HCT116 (cell line): Measurements from ENCODE around the gene ELOB. TPM values are rescaled to one million over a fixed set of nuclear protein-coding genes. Genes with fewer than 3 reads are reported as not detected.
A peak's percentile ranks its signal among the peaks of the same experiment; 100 is the strongest.

Experiments used
- ATAC-seq: fragments of 200-7000 bp; cut with Tn5 transposase; 2 replicates; pipeline ENCODE4 v1.9.1; 2020; ENCODE audit warnings: mild to moderate bottlenecking, moderate library complexity
- BruUV-seq: library from RNA; stranded (reverse); fragments of 400-500 nt; replicated peaks from 2 replicates; lab custom pipeline; 2021; lab: Mats Ljungman, UMichigan
- CTCF ChIA-PET: fragments of 300-600 bp; sonication (Branson Sonifier 250); formaldehyde crosslinking; loops from one replicate; lab custom pipeline; 2021; ENCODE audit warnings: antibody characterized with exemption; lab: Charles Lee
- POLR2A ChIA-PET: fragments of 300-600, 350-600 bp; sonication (Branson Sonifier 250); formaldehyde crosslinking; loops from one replicate; lab custom pipeline; 2021; ENCODE audit warnings: antibody characterized with exemption; lab: Charles Lee
- RAD21 ChIA-PET, 2 experiments: fragments of 300-600 bp; sonication (Branson Sonifier 250); formaldehyde crosslinking; loops; one replicate each; lab custom pipeline; 2023; ENCODE audit warnings: low total read pairs in 2 of 2; ENCODE audit not compliant: uncharacterized antibody in 2 of 2, unreplicated experiment in 2 of 2, low non-redundant PET in 1 of 2; lab: Charles Lee
- DNase-seq: peaks from one replicate; pipeline ENCODE4 v3.0.0-alpha.2; 2010; ENCODE audit warnings: low read depth, low spot score
- H2AFZ ChIP-seq: fragments of 200-600 bp; shearing (Covaris generic), sonication (generic); 2 replicates; pipeline ENCODE4 v1.6.1; 2017; ENCODE audit warnings: low read depth, mixed run types, mixed read lengths, antibody characterized with exemption, low read length; ENCODE audit not compliant: poor library complexity, severe bottlenecking
- H3K27ac ChIP-seq: 2 replicates; pipeline ENCODE4 v1.5.1; 2012; ENCODE audit warnings: low read depth, low read length
- H3K27me3 ChIP-seq: fragments of 200-600 bp; sonication (generic); 2 replicates; pipeline ENCODE4 v1.6.1; 2016; ENCODE audit warnings: mixed run types, low read length, mixed read lengths; ENCODE audit not compliant: insufficient read depth
- H3K36me3 ChIP-seq, 2 experiments: fragments of 200-500 bp in 1 of 2; fragments of 200-600 bp in 1 of 2; sonication (Bioruptor generic) in 1 of 2; sonication (generic) in 1 of 2; 2 replicates each; pipeline versions ENCODE4 v1.5.1 to v1.6.1; 2014 to 2016; ENCODE audit warnings: low read length in 2 of 2, inconsistent platforms in 1 of 2, mixed read lengths in 1 of 2, mixed run types in 1 of 2; ENCODE audit not compliant: insufficient read depth in 2 of 2, control insufficient read depth in 1 of 2
- H3K4me1 ChIP-seq, 2 experiments: fragments of 200-600 bp in 1 of 2; sonication (generic) in 1 of 2; 2 replicates each; pipeline versions ENCODE4 v1.5.1 to v1.6.1; 2012 to 2017; ENCODE audit warnings: low read length in 2 of 2, inconsistent platforms in 1 of 2, mild to moderate bottlenecking in 1 of 2, mixed read lengths in 1 of 2, mixed run types in 1 of 2, moderate library complexity in 1 of 2; ENCODE audit not compliant: insufficient read depth in 2 of 2, control insufficient read depth in 1 of 2
- H3K4me2 ChIP-seq: fragments of 200-600 bp; sonication (generic); 2 replicates; pipeline ENCODE4 v1.6.1; 2017; ENCODE audit warnings: mixed run types, low read length, mixed read lengths
- H3K4me3 ChIP-seq, 2 experiments: fragments of 200-600 bp in 1 of 2; sonication (generic) in 1 of 2; replicated peaks in 1 of 2; 2 replicates each; pipeline ENCODE4 v1.5.1; 2011 to 2016; ENCODE audit warnings: low read length in 2 of 2, control low read depth in 1 of 2, low read depth in 1 of 2, mild to moderate bottlenecking in 1 of 2, mixed read lengths in 1 of 2, mixed run types in 1 of 2
- H3K79me2 ChIP-seq: fragments of 200-600 bp; sonication (generic); 2 replicates; pipeline ENCODE4 v1.6.1; 2017; ENCODE audit warnings: mild to moderate bottlenecking, mixed run types, low read length, moderate library complexity, mixed read lengths; ENCODE audit not compliant: insufficient read depth
- H3K9ac ChIP-seq: fragments of 200-600 bp; sonication (generic); 2 replicates; pipeline ENCODE4 v1.6.1; 2016; ENCODE audit warnings: low read length, mixed read lengths
- H3K9me2 ChIP-seq: fragments of 200-600 bp; sonication (generic), shearing (Covaris generic); 2 replicates; pipeline ENCODE4 v1.6.1; 2017; ENCODE audit warnings: mixed run types, mild to moderate bottlenecking, moderate library complexity; ENCODE audit not compliant: insufficient read depth
- H3K9me3 ChIP-seq, 2 experiments: fragments of 200-500 bp in 1 of 2; fragments of 200-600 bp in 1 of 2; sonication (Bioruptor generic) in 1 of 2; sonication (generic) in 1 of 2; 2 replicates each; pipeline ENCODE4 v1.6.1; 2014 to 2017; ENCODE audit warnings: low read length in 2 of 2, mixed read lengths in 2 of 2, inconsistent platforms in 1 of 2, low read depth in 1 of 2, mild to moderate bottlenecking in 1 of 2, mixed run types in 1 of 2, moderate library complexity in 1 of 2; ENCODE audit not compliant: control insufficient read depth in 1 of 2, insufficient read depth in 1 of 2
- H4K20me1 ChIP-seq: fragments of 200-600 bp; sonication (generic), shearing (Covaris generic); 2 replicates; pipeline ENCODE4 v1.6.1; 2017; ENCODE audit warnings: mixed run types, mild to moderate bottlenecking, moderate library complexity; ENCODE audit not compliant: insufficient read depth
- CEBPB ChIP-seq: IDR thresholded peaks from 2 replicates; pipeline ENCODE4 v1.6.1; 2012; ENCODE audit warnings: low read depth
- EGR1 ChIP-seq: IDR thresholded peaks from 2 replicates; pipeline ENCODE4 v1.6.1; 2012; ENCODE audit warnings: low read depth
- ELF1 ChIP-seq: IDR thresholded peaks from 2 replicates; pipeline ENCODE4 v1.6.1; 2012; ENCODE audit warnings: low read depth, borderline replicate concordance
- EZH2 ChIP-seq: fragments of 200-600 bp; sonication (generic); IDR thresholded peaks from 2 replicates; pipeline ENCODE4 v1.6.1; 2017; ENCODE audit warnings: antibody characterized with exemption, mixed run types
- EZH2phosphoT487 ChIP-seq: fragments of 200-600 bp; IDR thresholded peaks from 2 replicates; pipeline ENCODE4 v1.6.1; 2018; ENCODE audit warnings: antibody characterized with exemption, borderline replicate concordance
- FOSL1 ChIP-seq: IDR thresholded peaks from 2 replicates; pipeline ENCODE4 v1.6.1; 2012; ENCODE audit warnings: low read depth
- POLR2A ChIP-seq: IDR thresholded peaks from 2 replicates; pipeline ENCODE4 v1.7.0; 2011; ENCODE audit warnings: borderline replicate concordance; ENCODE audit not compliant: insufficient read depth, insufficient read length; ENCODE audit errors: extremely low read depth
- RAD21 ChIP-seq: IDR thresholded peaks from 2 replicates; pipeline ENCODE4 v1.6.1; 2012; ENCODE audit warnings: low read depth, mild to moderate bottlenecking
- SIN3A ChIP-seq: IDR thresholded peaks from 2 replicates; pipeline ENCODE4 v1.6.1; 2012; ENCODE audit warnings: low read depth
- SP1 ChIP-seq: IDR thresholded peaks from 2 replicates; pipeline ENCODE4 v1.6.1; 2012; ENCODE audit warnings: low read depth
- SRF ChIP-seq: IDR thresholded peaks from 2 replicates; pipeline ENCODE4 v1.6.1; 2012; ENCODE audit warnings: low read depth
- TCF7L2 ChIP-seq: IDR thresholded peaks from 2 replicates; pipeline ENCODE4 v1.7.0; 2011; ENCODE audit warnings: borderline replicate concordance, inconsistent platforms; ENCODE audit not compliant: insufficient read depth, insufficient read length; ENCODE audit errors: extremely low read depth
- ZFX ChIP-seq: fragments of 450-650 bp; IDR thresholded peaks from 2 replicates; pipeline ENCODE4 v1.6.1; 2017
- ZNF274 ChIP-seq: fragments of 200-500 bp; sonication (Bioruptor generic); IDR thresholded peaks from 2 replicates; pipeline ENCODE4 v1.6.1; 2014; ENCODE audit warnings: mild to moderate bottlenecking, low read depth, low read length, inconsistent platforms
- intact Hi-C: fragments of 100-400 bp; cut with micrococcal nuclease; formaldehyde crosslinking; loops from 2 replicates; pipeline ENCODE4 v1.10.0; 2022
- total RNA-seq: library from RNA; stranded (reverse); gene quantifications from one replicate; pipeline ENCODE4 v1.2.1, GENCODE V29; 2021; ENCODE audit not compliant: unreplicated experiment
- TF ChIP-seq, protein P1 (sequence below): IDR thresholded peaks from 2 replicates; pipeline ENCODE4 v1.6.1; 2011; ENCODE audit warnings: mild to moderate bottlenecking, low read length, moderate library complexity; ENCODE audit not compliant: insufficient replicate concordance; ENCODE audit errors: extremely low read depth
- TF ChIP-seq, protein P2 (sequence below), 3 experiments: fragments of 200-600 bp in 1 of 3; sonication (generic) in 1 of 3; IDR thresholded peaks in 2 of 3; conservative IDR thresholded peaks in 1 of 3; 2 replicates each; pipeline ENCODE4 v1.5.1; 2012 to 2017; ENCODE audit warnings: low read depth in 2 of 3, low read length in 2 of 3, antibody characterized with exemption in 1 of 3, borderline replicate concordance in 1 of 3, control low read depth in 1 of 3, mild to moderate bottlenecking in 1 of 3, mixed read lengths in 1 of 3, mixed run types in 1 of 3, moderate library complexity in 1 of 3; ENCODE audit not compliant: insufficient read depth in 1 of 3
- TF ChIP-seq, protein P3 (sequence below): IDR thresholded peaks from 2 replicates; pipeline ENCODE4 v1.6.1; 2012; ENCODE audit warnings: low read depth
- TF ChIP-seq, protein P4 (sequence below): IDR thresholded peaks from 2 replicates; pipeline ENCODE4 v1.6.1; 2012
- TF ChIP-seq, protein P5 (sequence below): IDR thresholded peaks from 2 replicates; pipeline ENCODE4 v1.6.1; 2012

ELOB gene
- total RNA-seq, 1 experiment from 2014 or later: 239 TPM

DNA sequence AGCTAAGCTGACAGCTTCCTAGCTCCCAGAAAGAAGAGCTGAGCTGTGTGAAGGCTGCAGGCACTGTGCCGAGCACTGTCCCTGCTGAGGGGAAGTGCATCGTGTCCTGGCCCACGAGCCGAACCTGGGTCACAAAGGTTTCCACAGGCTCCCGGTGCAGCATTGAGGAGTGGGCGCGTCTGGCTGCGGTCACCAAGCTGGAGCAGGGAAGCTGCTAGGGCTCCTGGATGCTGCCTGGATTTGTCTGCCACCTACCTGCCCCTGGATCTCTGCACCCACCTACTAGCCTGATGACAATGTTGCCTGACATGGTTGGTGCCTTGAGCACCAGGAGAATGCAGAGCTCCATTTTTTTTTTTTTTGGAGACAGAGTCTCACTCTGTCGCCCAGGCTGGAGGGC, 31.1 kb downstream of the ELOB start:
- DNase-seq: no peak
- Histone ChIP-seq H3K36me3 (no peaks in the 10 kb centered on the region), H2AFZ (no peak overlapping the region), H3K27me3 (no peaks in the 10 kb centered on the region), H3K4me2 (no peak overlapping the region), H3K4me3 (no peak overlapping the region), H3K79me2 (peaks cover 8% of the 10 kb centered on the region), H3K4me1 (peaks cover 6 to 7% of the 10 kb centered on the region in 2 experiments), H3K9ac (no peak overlapping the region), H3K9me2 (no peaks in the 10 kb centered on the region), H4K20me1 (no peaks in the 10 kb centered on the region), H3K27ac (no peak overlapping the region), H3K9me3 (no peaks in the 10 kb centered on the region)
- CTCF ChIA-PET: no interaction called here
- RAD21 ChIA-PET: no interaction called here
- intact Hi-C loops: no loop called here
- peak; percentile 9; the same call in 1 of the 2 replicates for ATAC-seq
- POLR2A ChIA-PET: no interaction called here
- no TSS peak for BruUV-seq
- no peak for TF ChIP-seq ELF1
- no peak for TF ChIP-seq SP1
- no peak for TF ChIP-seq SIN3A
- no peak for TF ChIP-seq EZH2phosphoT487
- no peak for TF ChIP-seq SRF
- TF ChIP-seq RAD21: no peak
- TF ChIP-seq ZNF274: no peak
- TF ChIP-seq EZH2: no peak
- TF ChIP-seq CEBPB: no peak
- TF ChIP-seq, protein P1, sequence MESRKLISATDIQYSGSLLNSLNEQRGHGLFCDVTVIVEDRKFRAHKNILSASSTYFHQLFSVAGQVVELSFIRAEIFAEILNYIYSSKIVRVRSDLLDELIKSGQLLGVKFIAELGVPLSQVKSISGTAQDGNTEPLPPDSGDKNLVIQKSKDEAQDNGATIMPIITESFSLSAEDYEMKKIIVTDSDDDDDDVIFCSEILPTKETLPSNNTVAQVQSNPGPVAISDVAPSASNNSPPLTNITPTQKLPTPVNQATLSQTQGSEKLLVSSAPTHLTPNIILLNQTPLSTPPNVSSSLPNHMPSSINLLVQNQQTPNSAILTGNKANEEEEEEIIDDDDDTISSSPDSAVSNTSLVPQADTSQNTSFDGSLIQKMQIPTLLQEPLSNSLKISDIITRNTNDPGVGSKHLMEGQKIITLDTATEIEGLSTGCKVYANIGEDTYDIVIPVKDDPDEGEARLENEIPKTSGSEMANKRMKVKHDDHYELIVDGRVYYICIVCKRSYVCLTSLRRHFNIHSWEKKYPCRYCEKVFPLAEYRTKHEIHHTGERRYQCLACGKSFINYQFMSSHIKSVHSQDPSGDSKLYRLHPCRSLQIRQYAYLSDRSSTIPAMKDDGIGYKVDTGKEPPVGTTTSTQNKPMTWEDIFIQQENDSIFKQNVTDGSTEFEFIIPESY: no peak
- no peak for TF ChIP-seq EGR1
- TF ChIP-seq TCF7L2: no peak
- TF ChIP-seq, protein P2, sequence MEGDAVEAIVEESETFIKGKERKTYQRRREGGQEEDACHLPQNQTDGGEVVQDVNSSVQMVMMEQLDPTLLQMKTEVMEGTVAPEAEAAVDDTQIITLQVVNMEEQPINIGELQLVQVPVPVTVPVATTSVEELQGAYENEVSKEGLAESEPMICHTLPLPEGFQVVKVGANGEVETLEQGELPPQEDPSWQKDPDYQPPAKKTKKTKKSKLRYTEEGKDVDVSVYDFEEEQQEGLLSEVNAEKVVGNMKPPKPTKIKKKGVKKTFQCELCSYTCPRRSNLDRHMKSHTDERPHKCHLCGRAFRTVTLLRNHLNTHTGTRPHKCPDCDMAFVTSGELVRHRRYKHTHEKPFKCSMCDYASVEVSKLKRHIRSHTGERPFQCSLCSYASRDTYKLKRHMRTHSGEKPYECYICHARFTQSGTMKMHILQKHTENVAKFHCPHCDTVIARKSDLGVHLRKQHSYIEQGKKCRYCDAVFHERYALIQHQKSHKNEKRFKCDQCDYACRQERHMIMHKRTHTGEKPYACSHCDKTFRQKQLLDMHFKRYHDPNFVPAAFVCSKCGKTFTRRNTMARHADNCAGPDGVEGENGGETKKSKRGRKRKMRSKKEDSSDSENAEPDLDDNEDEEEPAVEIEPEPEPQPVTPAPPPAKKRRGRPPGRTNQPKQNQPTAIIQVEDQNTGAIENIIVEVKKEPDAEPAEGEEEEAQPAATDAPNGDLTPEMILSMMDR (IDR thresholded peaks at IDR 0.05 in 2 of 3, conservative IDR thresholded peaks at IDR 0.05 in 1 of 3; ENCODE audit: borderline replicate concordance in 1 of 3, insufficient read depth in 1 of 3, low read depth in 2 of 3, low read length in 2 of 3): no peak
- TF ChIP-seq, protein P3, sequence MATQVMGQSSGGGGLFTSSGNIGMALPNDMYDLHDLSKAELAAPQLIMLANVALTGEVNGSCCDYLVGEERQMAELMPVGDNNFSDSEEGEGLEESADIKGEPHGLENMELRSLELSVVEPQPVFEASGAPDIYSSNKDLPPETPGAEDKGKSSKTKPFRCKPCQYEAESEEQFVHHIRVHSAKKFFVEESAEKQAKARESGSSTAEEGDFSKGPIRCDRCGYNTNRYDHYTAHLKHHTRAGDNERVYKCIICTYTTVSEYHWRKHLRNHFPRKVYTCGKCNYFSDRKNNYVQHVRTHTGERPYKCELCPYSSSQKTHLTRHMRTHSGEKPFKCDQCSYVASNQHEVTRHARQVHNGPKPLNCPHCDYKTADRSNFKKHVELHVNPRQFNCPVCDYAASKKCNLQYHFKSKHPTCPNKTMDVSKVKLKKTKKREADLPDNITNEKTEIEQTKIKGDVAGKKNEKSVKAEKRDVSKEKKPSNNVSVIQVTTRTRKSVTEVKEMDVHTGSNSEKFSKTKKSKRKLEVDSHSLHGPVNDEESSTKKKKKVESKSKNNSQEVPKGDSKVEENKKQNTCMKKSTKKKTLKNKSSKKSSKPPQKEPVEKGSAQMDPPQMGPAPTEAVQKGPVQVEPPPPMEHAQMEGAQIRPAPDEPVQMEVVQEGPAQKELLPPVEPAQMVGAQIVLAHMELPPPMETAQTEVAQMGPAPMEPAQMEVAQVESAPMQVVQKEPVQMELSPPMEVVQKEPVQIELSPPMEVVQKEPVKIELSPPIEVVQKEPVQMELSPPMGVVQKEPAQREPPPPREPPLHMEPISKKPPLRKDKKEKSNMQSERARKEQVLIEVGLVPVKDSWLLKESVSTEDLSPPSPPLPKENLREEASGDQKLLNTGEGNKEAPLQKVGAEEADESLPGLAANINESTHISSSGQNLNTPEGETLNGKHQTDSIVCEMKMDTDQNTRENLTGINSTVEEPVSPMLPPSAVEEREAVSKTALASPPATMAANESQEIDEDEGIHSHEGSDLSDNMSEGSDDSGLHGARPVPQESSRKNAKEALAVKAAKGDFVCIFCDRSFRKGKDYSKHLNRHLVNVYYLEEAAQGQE: no peak
- TF ChIP-seq FOSL1: no peak
- no peak for TF ChIP-seq ZFX
- no peak for TF ChIP-seq POLR2A
- TF ChIP-seq, protein P4, sequence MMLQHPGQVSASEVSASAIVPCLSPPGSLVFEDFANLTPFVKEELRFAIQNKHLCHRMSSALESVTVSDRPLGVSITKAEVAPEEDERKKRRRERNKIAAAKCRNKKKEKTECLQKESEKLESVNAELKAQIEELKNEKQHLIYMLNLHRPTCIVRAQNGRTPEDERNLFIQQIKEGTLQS: no peak
- TF ChIP-seq, protein P5, sequence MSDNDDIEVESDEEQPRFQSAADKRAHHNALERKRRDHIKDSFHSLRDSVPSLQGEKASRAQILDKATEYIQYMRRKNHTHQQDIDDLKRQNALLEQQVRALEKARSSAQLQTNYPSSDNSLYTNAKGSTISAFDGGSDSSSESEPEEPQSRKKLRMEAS: no peak
